GM10248 (cell line): ENCODE measurements around the gene ARHGAP26.

Source experiments
- CTCF ChIA-PET: fragments of 300-600 bp; sonication (Branson Sonifier 250); formaldehyde crosslinking; extraction: SDS; loops from one replicate; lab custom pipeline; 2021; ENCODE audit warnings: antibody characterized with exemption; lab: Yijun Ruan, JAX
- POLR2A ChIA-PET: fragments of 350-650 bp; sonication (Branson Sonifier 250); formaldehyde crosslinking; extraction: SDS; loops from one replicate; lab custom pipeline; 2020; ENCODE audit warnings: antibody characterized with exemption; lab: Yijun Ruan, JAX
- DNase-seq: peaks from one replicate; pipeline ENCODE4 v3.0.0; 2012; ENCODE audit errors: extremely low spot score
- CTCF ChIP-seq: IDR thresholded peaks from 2 replicates; pipeline ENCODE4 v1.5.1; 2012; ENCODE audit warnings: mild to moderate bottlenecking, low read depth; ENCODE audit errors: extremely low read depth, missing control alignments, control extremely low read depth

The ARHGAP26 gene

DNA sequence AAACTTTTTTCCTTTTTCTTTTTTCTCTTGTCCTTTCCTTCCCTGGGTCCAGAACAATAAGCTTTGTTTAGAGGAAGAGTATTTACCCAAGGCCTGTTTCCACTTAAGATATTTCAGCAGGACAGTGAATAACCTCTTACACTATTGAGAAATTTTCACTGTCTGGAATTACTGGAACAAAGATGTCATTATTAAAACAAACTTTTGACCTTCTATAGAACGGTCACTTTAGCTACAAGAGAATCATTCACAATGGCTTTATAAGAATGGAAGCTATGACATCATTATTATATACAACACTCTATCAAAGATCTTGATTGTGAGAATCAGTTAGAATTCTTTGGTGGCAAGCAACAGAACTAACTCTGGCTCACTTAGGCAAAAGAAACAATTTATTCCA is 22.0 kb upstream of the ARHGAP26 start:
- ChIA-PET POLR2A (no interaction called here), CTCF (interaction anchor here (0.6 to 4.6 kb wide), 29 partner anchors 8 to 1456 kb away, joined by 3 to 80 read pairs (median 5); partner anchors contain the start of gene ARHGAP26)
- no peak for DNase-seq
- no peak for TF ChIP-seq CTCF

DNA sequence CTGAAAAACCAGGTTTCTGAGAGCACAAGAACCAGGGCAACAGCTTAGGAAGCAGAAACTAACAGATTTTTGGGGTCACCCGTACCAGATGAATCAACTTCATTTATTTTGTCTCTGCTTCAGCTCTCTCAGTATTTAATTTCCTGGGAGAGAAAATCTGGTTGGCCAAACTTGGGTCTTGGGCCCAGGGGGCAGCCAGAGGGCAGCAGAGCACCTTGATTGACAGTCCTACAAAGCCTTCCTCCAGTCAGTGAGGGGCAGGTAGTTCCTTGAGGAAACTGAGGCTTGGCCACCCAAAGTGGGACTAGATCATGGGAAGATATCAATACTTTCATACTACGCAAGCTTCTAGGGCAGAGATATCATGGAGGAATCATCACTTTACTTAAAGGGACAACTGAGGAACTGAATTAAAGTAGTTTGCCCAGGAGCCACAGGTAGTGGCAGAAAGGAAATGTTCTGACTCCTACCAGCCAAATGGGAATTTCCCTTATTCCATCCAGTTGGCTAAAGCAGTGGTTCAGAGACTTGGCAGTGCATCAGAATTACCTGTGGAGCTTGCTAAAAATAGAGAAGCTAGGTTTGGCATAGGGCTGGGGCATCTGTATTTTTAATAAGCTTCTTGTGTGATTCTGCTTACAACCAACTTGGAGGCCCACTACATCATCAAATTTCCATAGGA is 21.5 kb upstream of the ARHGAP26 start:
- peak; percentile 37 for DNase-seq
- CTCF ChIA-PET = interaction anchor here (0.7 to 4.6 kb wide), 31 partner anchors 10 to 1455 kb away, joined by 3 to 80 read pairs (median 5); partner anchors contain the start of gene ARHGAP26
- TF ChIP-seq CTCF = peak; percentile 55
- POLR2A ChIA-PET = no interaction called here

- no peak for DNase-seq
- POLR2A ChIA-PET = no interaction called here
- no peak for TF ChIP-seq CTCF
- CTCF ChIA-PET = interaction anchor here (1.0 to 4.6 kb wide), 24 partner anchors 9 to 1229 kb away, joined by 3 to 80 read pairs (median 8); partner anchors contain the start of gene ARHGAP26
Observed at GRCh38 chr5:142749321-142749720, 20.9 kb upstream of the ARHGAP26 start.

DNA sequence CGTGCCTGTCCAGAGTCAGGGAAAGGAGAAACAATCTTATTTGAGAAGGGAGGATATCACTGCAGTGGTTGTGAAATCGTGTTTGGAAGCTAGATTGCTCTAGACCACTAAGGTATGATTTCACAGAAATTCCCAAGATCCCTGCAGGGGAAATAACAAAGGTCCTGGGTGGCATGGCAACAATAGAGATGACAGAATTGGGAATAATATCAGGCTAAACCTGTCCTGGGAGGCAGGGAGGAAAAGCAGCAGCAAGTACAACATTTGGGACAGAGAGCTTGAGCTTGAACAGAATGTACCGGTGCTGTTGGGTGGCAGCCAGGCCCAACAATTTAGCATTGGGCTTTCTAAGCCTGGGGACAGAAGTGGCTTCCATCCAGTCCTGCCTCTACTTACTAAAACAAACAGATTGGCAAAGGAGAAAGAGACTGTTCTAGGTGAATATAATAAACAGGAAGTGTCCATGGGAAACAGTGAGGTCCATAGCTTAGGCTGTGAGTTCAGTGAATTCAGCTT is 17.0 kb upstream of the ARHGAP26 start:
- POLR2A ChIA-PET = no interaction called here
- TF ChIP-seq CTCF = no peak
- DNase-seq = no peak
- CTCF ChIA-PET = interaction anchor here (1.0 to 3.8 kb wide), 12 partner anchors 10 to 135 kb away, joined by 3 to 21 read pairs (median 5); partner anchors contain the start of gene ARHGAP26

GRCh38 chr5:142754031-142754430 is 16.1 kb upstream of the ARHGAP26 start:
- POLR2A ChIA-PET = no interaction called here
- no peak for TF ChIP-seq CTCF

GRCh38 chr5:142756576-142756975 is 13.6 kb upstream of the ARHGAP26 start:
- ChIA-PET CTCF (interaction anchor here (0.9 to 1.3 kb wide), 3 partner anchors 9 to 132 kb away, joined by 3 to 5 read pairs (median 3); no protein-coding TSS in a partner anchor), POLR2A (no interaction called here)
- no peak for TF ChIP-seq CTCF
- no peak for DNase-seq

More at GRCh38 chr5:142754031-142754430, 16.1 kb upstream of the ARHGAP26 start:
- no peak for DNase-seq
- CTCF ChIA-PET = interaction anchor here (1.0 to 3.8 kb wide), 11 partner anchors 10 to 134 kb away, joined by 3 to 21 read pairs (median 6); partner anchors contain the start of gene ARHGAP26
